ENCODE results near the gene WDR20.

GRCh38 chr14:102213470-102213869 lies 73.8 kb downstream of the WDR20 start:
- TF ChIP-seq CTCF (IDR thresholded peaks at IDR 0.05), result no peak
- TF ChIP-seq POLR2A (IDR thresholded peaks at IDR 0.05), result no peak

All from suprapubic skin (tissue), 3 donors.